ENCODE measurements around the gene EFNA2.

The EFNA2 gene

DNA sequence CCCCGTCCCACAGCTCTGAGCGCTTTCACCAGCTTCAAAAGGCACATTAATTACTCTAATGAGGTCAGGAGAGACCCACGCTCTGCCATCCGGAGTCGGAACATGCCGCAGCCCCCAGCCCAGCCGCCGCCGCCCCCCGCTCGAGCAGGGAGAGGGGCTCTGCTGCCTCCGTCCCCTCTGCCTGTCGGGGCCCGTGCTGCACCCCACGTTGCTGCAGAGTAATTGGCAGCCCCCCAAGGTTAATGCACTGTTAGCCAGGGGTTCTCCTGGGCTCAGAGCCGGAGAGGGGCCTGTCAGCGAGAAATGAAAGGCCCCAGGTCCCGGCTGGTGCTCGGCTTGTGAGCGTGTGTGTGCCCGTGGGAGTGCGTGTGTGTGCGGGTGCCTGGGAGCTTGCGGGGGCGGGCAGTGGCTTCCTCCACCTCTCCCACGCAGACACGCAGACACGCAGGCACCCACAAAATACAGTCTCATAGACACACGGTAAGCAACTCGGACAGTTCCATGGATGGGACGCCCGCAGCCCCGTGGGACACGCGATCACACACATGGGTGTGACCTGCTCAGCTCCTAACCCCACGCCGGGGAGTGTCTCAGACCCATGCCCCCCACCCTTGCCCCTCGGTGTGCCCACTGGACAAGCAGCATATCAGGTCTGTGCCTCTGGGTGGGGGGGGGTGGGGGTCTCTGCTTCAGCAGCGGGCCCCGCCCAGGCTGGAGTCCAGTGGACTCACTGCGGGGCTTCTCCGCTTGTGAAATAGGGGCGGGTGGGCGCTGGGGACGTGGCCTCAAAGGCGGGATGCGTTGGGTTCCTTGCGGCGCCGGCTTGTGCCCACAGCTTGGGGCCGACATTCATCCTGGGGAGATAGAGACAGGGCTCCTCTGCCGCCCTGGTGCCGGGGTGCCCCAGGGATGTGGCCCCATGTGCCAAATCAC is 4.8 kb upstream of the EFNA2 start:
- Mint-ChIP-seq H3K36me3 (ENCODE audit: low read depth) (peaks cover 13% of the 10 kb centered on the region), H3K27me3 (peaks cover 12% of the 10 kb centered on the region), H3K4me1 (ENCODE audit: low read depth) (peaks cover 17% of the 10 kb centered on the region), H3K27ac (no peak overlapping the region), H3K4me3 (no peak overlapping the region), H3K9me3 (no peaks in the 10 kb centered on the region)

GRCh38 chr19:1281569-1282287 is 3.9 kb upstream of the EFNA2 start:
- Mint-ChIP-seq H3K4me3 (no peak overlapping the region), H3K27me3 (peaks cover 16% of the 10 kb centered on the region), H3K9me3 (no peaks in the 10 kb centered on the region), H3K36me3 (ENCODE audit: low read depth) (peaks cover 9% of the 10 kb centered on the region), H3K4me1 (ENCODE audit: low read depth) (peaks cover 14% of the 10 kb centered on the region), H3K27ac (no peak overlapping the region)

GRCh38 chr19:1282588-1283206 is 3.0 kb upstream of the EFNA2 start:
- H3K27ac Mint-ChIP-seq = no peak overlapping the region
- peaks cover 10% of the 10 kb centered on the region for H3K4me1 Mint-ChIP-seq (ENCODE audit: low read depth)
- no peaks in the 10 kb centered on the region for H3K9me3 Mint-ChIP-seq
- H3K27me3 Mint-ChIP-seq = peaks cover 16% of the 10 kb centered on the region
- H3K4me3 Mint-ChIP-seq = no peak overlapping the region
- peaks cover 5% of the 10 kb centered on the region for H3K36me3 Mint-ChIP-seq (ENCODE audit: low read depth)

- no peak overlapping the region for H3K4me3 Mint-ChIP-seq
- no peak overlapping the region for H3K27ac Mint-ChIP-seq
Measured at GRCh38 chr19:1283207-1283916, 2.3 kb upstream of the EFNA2 start.

GRCh38 chr19:1283917-1284292 is 1.8 kb upstream of the EFNA2 start:
- Mint-ChIP-seq H3K36me3 (ENCODE audit: low read depth) (no peaks in the 10 kb centered on the region), H3K27ac (no peak overlapping the region), H3K27me3 (peaks cover 20% of the 10 kb centered on the region), H3K9me3 (no peaks in the 10 kb centered on the region), H3K4me3 (no peak overlapping the region), H3K4me1 (ENCODE audit: low read depth) (peaks cover 6% of the 10 kb centered on the region)

More at GRCh38 chr19:1283207-1283916, 2.3 kb upstream of the EFNA2 start:
- Mint-ChIP-seq H3K36me3 (ENCODE audit: low read depth) (no peaks in the 10 kb centered on the region), H3K4me1 (ENCODE audit: low read depth) (peaks cover 6% of the 10 kb centered on the region), H3K9me3 (no peaks in the 10 kb centered on the region), H3K27me3 (peaks cover 19% of the 10 kb centered on the region)

DNA sequence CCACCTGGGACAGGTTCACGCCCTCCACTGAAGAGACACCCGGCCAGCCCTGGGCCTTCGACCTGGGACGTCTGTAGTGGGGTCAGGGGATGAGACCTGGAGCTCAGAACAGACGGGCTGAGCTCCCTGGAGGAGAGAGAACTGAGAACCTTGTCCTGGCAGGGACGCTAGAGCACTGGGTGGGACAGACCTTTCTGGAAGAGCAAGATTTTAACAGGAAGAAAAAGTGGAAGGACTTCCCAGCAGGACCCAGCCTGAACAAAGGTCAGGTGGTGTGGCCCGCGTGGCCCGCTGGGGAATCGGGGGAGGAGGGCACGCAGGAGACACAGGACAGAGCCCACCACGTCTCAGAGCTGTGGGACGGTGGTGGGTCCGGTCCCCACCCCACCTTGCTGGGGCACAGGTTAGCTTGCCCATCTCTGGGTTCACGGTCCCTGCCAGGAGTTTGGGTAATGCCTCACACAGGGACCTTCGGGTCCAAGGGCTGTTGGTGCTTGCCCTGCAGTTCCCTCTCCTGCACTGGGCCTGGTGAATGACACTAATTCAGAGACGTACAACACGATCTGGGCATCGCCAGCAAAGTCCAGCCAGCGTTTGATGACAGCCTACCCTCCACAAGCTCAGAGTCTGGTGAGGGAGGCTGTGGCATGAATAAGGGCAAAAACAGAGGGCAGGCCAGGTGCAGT is 1.2 kb upstream of the EFNA2 start:
- peak overlapping the region; percentile 6 for H3K4me3 Mint-ChIP-seq
- no peak overlapping the region for H3K27ac Mint-ChIP-seq
- peaks cover 6% of the 10 kb centered on the region for H3K4me1 Mint-ChIP-seq (ENCODE audit: low read depth)
- peaks cover 23% of the 10 kb centered on the region for H3K27me3 Mint-ChIP-seq
- H3K36me3 Mint-ChIP-seq (ENCODE audit: low read depth) = no peaks in the 10 kb centered on the region
- H3K9me3 Mint-ChIP-seq = no peaks in the 10 kb centered on the region

DNA sequence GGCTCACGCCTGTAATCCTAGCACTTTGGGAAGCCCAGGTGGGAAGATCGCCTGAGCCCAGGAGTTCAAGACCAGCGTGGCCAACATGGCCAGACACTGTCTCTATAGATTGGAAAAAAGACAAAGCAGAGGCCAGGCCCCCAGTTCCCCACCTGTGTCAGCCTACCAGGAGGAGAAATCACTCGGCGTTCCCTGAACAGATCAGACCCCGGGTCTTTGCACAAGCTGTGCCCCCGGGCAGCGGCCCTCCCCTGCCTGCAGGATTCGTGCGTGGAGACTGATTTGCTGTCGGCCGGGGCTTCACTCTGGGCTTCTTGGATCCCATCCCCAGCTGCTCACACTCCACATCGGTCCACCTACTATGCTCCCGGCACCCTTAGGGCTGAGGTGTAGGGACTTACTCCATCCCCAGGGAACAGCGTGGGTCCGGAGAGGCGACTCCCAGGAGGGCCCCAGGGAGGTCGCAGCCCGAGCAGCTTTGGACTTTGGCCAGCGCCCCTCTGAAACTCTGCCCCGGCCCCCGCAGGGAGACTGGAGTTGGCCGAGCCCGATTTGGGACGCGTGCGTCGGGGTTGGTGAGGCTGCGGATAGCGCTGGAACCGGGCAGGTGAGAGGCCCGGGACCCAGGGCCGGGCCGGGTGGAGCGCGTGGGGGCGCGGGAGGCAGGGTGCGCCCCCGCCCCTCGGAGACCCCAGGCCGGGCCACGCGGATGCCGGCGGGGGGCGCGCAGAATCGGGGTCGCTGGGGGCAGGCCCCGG is 515 bp upstream of the EFNA2 start:
- H3K27me3 Mint-ChIP-seq = peaks cover 23% of the 10 kb centered on the region
- H3K4me1 Mint-ChIP-seq (ENCODE audit: low read depth) = no peaks in the 10 kb centered on the region
- H3K27ac Mint-ChIP-seq = no peak overlapping the region
- H3K4me3 Mint-ChIP-seq = peak overlapping the region; percentile 6
- H3K36me3 Mint-ChIP-seq (ENCODE audit: low read depth) = no peaks in the 10 kb centered on the region
- no peaks in the 10 kb centered on the region for H3K9me3 Mint-ChIP-seq

GRCh38 chr19:1286487-1287353 is 1.0 kb downstream of the EFNA2 start:
- no peaks in the 10 kb centered on the region for H3K4me1 Mint-ChIP-seq (ENCODE audit: low read depth)
- no peak overlapping the region for H3K27ac Mint-ChIP-seq
- no peaks in the 10 kb centered on the region for H3K36me3 Mint-ChIP-seq (ENCODE audit: low read depth)
- H3K9me3 Mint-ChIP-seq = no peaks in the 10 kb centered on the region
- H3K4me3 Mint-ChIP-seq = peak overlapping the region; percentile 20
- peaks cover 23% of the 10 kb centered on the region for H3K27me3 Mint-ChIP-seq

GRCh38 chr19:1287354-1288225 is 1.9 kb downstream of the EFNA2 start:
- H3K4me3 Mint-ChIP-seq = no peak overlapping the region
- no peaks in the 10 kb centered on the region for H3K9me3 Mint-ChIP-seq
- no peak overlapping the region for H3K27ac Mint-ChIP-seq
- peaks cover 29% of the 10 kb centered on the region for H3K27me3 Mint-ChIP-seq
- H3K36me3 Mint-ChIP-seq (ENCODE audit: low read depth) = no peaks in the 10 kb centered on the region
- no peaks in the 10 kb centered on the region for H3K4me1 Mint-ChIP-seq (ENCODE audit: low read depth)

DNA sequence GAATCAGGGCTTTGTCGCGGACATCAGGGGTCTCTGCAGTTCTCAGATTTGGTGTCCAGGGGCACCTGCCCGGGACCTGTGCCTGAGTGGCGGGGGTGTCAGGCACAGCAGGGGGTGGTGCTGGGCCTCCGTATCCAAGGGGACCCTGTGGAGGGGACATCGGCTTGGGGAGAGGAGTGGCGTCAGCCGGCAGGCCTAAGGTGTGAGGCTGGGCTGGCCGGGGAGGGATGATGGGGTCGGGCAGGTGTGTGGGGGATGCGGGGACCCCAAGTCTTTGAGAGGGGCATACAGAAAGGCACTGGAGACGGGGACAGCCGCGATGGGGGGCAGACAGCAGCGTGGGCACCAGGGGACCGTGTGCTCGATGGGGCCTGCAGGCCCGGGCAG is 2.5 kb downstream of the EFNA2 start:
- H3K9me3 Mint-ChIP-seq = no peaks in the 10 kb centered on the region
- no peak overlapping the region for H3K4me3 Mint-ChIP-seq
- H3K4me1 Mint-ChIP-seq (ENCODE audit: low read depth) = no peaks in the 10 kb centered on the region
- peaks cover 31% of the 10 kb centered on the region for H3K27me3 Mint-ChIP-seq
- no peaks in the 10 kb centered on the region for H3K36me3 Mint-ChIP-seq (ENCODE audit: low read depth)
- no peak overlapping the region for H3K27ac Mint-ChIP-seq

DNA sequence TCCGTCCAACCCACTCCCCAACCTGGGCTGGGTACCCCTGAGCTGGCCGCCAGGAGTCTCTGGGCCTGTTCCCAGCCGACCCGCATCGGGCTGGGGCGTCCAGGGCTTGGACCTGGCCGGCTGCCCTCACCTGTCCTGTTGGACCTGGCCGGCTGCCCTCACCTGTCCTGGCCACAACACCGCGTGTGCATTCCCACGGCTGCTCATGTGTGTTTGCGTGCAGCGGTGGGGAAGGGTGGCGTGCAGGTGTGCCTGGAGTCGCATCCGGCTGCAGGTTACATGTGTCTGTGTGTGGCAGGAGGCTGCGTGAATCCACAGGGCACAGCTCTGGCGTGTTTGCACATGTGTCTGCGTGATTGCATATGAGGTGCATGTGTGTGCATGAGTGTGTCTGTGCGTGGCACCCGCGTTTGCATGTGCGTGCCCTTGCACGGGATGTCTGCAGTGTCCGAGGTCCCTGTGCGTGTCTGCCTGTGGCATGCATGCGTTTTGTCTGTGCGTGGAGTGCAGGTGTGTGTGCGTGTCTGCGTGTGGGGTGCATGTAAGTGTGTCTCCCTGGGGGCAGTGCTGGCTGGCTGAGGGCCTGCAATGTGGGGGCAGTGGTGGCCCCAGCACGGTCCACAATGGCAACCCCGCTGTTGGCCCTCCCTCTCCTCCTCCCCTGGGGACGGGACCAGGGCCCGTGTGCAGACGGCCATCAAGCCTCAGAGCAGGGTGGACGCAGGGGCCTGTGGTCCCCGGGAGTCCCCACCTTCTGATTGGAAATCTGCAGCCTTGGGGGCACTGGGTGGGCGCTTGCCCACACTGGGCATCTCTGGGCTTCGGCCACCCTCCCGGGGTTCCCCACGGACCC is 3.4 kb downstream of the EFNA2 start:
- H3K27ac Mint-ChIP-seq = no peak overlapping the region
- no peaks in the 10 kb centered on the region for H3K4me1 Mint-ChIP-seq (ENCODE audit: low read depth)
- no peaks in the 10 kb centered on the region for H3K9me3 Mint-ChIP-seq
- H3K36me3 Mint-ChIP-seq (ENCODE audit: low read depth) = no peaks in the 10 kb centered on the region
- H3K27me3 Mint-ChIP-seq = peaks cover 31% of the 10 kb centered on the region
- no peak overlapping the region for H3K4me3 Mint-ChIP-seq

DNA sequence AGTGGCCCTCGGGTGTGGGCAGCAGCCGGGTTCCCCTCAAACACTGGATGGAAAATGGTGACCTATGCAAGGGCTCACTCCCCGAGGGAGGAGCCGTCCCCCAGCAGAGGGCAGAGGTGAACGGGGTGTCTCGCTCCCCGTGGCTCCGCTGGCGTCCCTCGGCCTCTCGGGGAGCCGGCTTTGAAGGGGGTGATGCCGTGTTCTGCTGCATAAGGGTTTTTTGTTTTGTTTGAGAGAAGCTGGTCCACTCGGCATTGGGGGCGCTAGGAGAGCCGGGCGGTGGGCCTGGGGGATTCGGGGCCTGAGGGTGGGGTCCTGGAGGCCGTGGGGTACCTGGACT is 4.0 kb downstream of the EFNA2 start:
- H3K27ac Mint-ChIP-seq = no peak overlapping the region
- H3K27me3 Mint-ChIP-seq = peaks cover 25% of the 10 kb centered on the region
- no peaks in the 10 kb centered on the region for H3K36me3 Mint-ChIP-seq (ENCODE audit: low read depth)
- H3K4me3 Mint-ChIP-seq = no peak overlapping the region
- no peaks in the 10 kb centered on the region for H3K4me1 Mint-ChIP-seq (ENCODE audit: low read depth)
- H3K9me3 Mint-ChIP-seq = no peaks in the 10 kb centered on the region
